Stimulated activated naive CD8-positive, alpha-beta T cell treated with anti-CD3 and anti-CD28 coated beads, Interleukin-15, amount 100 ng/mL, for 72 hours (primary cell): ENCODE measurements around the gene RHOT1.
"Not testable (repeated sequence)": the region's sequence is repeated elsewhere in the genome, so short reads cannot be mapped to it uniquely, and the experiment has no call there.

ENCODE experiments used
- ATAC-seq: fragments of 150-1000 bp; cut with Tn5 transposase; 2 replicates; pipeline ENCODE4 v1.10.0; 2021; ENCODE audit warnings: mild to moderate bottlenecking, moderate library complexity
- DNase-seq, 2 donors: peaks; one replicate each; pipeline ENCODE4 v3.0.0; 2021 to 2022
- H3K27ac Mint-ChIP-seq, 2 donors: one replicate each; pipeline ENCODE4 v1.8.0; 2022; ENCODE audit warnings: mild to moderate bottlenecking in 2 of 2, mixed read lengths in 2 of 2, moderate library complexity in 2 of 2
- H3K27me3 Mint-ChIP-seq: one replicate; pipeline ENCODE4 v1.8.0; 2022; ENCODE audit warnings: mixed read lengths
- H3K4me1 Mint-ChIP-seq: one replicate; pipeline ENCODE4 v1.8.0; 2022; ENCODE audit warnings: mild to moderate bottlenecking, mixed read lengths
- H3K4me3 Mint-ChIP-seq, 2 donors: one replicate each; pipeline ENCODE4 v1.8.0; 2022; ENCODE audit warnings: mild to moderate bottlenecking in 2 of 2, mixed read lengths in 2 of 2, moderate library complexity in 1 of 2
- H3K9me3 Mint-ChIP-seq, 2 donors: one replicate each; pipeline ENCODE4 v1.8.0; 2022; ENCODE audit warnings: mixed read lengths in 2 of 2

Gene RHOT1

GRCh38 chr17:32142038-32142856 lies at the start of gene RHOT1:
RHOT1 (plus strand) TSS chr17:32142502; CDS start chr17:32142693, 191 bp downstream.
- Mint-ChIP-seq H3K4me3 (peak within 1 kb of the TSS; percentile 93 to 98), H3K9me3 (no peaks in the 10 kb centered on the region), H3K27me3 (no peaks in the 10 kb centered on the region), H3K27ac (peak within 1 kb of the TSS; percentile 95 to 97), H3K4me1 (peaks cover 39% of the 10 kb centered on the region)
- ATAC-seq (peak; percentile 87), DNase-seq (peak; percentile 80 to 81)

- ATAC-seq = no peak
- DNase-seq = no peak
- Mint-ChIP-seq H3K27ac (no peak overlapping the region), H3K4me1 (peaks cover 14% of the 10 kb centered on the region), H3K27me3 (no peaks in the 10 kb centered on the region), H3K9me3 (no peaks in the 10 kb centered on the region), H3K4me3 (no peak overlapping the region)
Observed at GRCh38 chr17:32099686-32100085, 42.6 kb upstream of the RHOT1 start.

GRCh38 chr17:32100323-32100722 lies 42.0 kb upstream of the RHOT1 start:
- not testable (repeated sequence) for H3K9me3 Mint-ChIP-seq, H3K4me3 Mint-ChIP-seq, ATAC-seq, H3K27me3 Mint-ChIP-seq, DNase-seq, H3K27ac Mint-ChIP-seq
- H3K4me1 Mint-ChIP-seq = peaks cover 18% of the 10 kb centered on the region

GRCh38 chr17:32100971-32101631 lies 41.2 kb upstream of the RHOT1 start:
- H3K27ac Mint-ChIP-seq = no peak overlapping the region
- no peak overlapping the region for H3K4me3 Mint-ChIP-seq
- H3K4me1 Mint-ChIP-seq = peaks cover 21% of the 10 kb centered on the region
- H3K9me3 Mint-ChIP-seq = no peaks in the 10 kb centered on the region
- ATAC-seq = no peak
- H3K27me3 Mint-ChIP-seq = no peaks in the 10 kb centered on the region
- DNase-seq = no peak

GRCh38 chr17:32102172-32102571 lies 40.1 kb upstream of the RHOT1 start:
- Mint-ChIP-seq H3K9me3 (no peaks in the 10 kb centered on the region), H3K27me3 (no peaks in the 10 kb centered on the region), H3K4me3 (no peak overlapping the region), H3K27ac (peak overlapping the region in 1 of 2 donors; percentile 54), H3K4me1 (peaks cover 32% of the 10 kb centered on the region)
- no peak for DNase-seq
- ATAC-seq = no peak

GRCh38 chr17:32102646-32103186 lies 39.6 kb upstream of the RHOT1 start:
- Mint-ChIP-seq H3K4me1 (peaks cover 38% of the 10 kb centered on the region), H3K27ac (no peak overlapping the region), H3K9me3 (no peaks in the 10 kb centered on the region), H3K27me3 (no peaks in the 10 kb centered on the region), H3K4me3 (no peak overlapping the region)
- no peak for ATAC-seq
- DNase-seq = no peak

- ATAC-seq (no peak), DNase-seq (no peak)
- H3K4me1 Mint-ChIP-seq = peaks cover 40% of the 10 kb centered on the region
- H3K27ac Mint-ChIP-seq = peak overlapping the region; percentile 92 to 95
- peak overlapping the region in 1 of 2 donors; percentile 16 for H3K4me3 Mint-ChIP-seq
- H3K27me3 Mint-ChIP-seq = no peaks in the 10 kb centered on the region
- H3K9me3 Mint-ChIP-seq = no peaks in the 10 kb centered on the region
Observed at GRCh38 chr17:32103476-32104113, 38.7 kb upstream of the RHOT1 start.

- Mint-ChIP-seq H3K4me3 (peak overlapping the region; percentile 16 to 26), H3K27ac (peak overlapping the region; percentile 92 to 95), H3K4me1 (peaks cover 40% of the 10 kb centered on the region), H3K9me3 (no peaks in the 10 kb centered on the region), H3K27me3 (no peaks in the 10 kb centered on the region)
- ATAC-seq = peak; percentile 46
- no peak for DNase-seq
Observed at GRCh38 chr17:32104158-32104557, 38.1 kb upstream of the RHOT1 start.

GRCh38 chr17:32106471-32106981 lies 35.8 kb upstream of the RHOT1 start:
- H3K27ac Mint-ChIP-seq = peak overlapping the region in 1 of 2 donors; percentile 66
- peak overlapping the region; percentile 29 to 67 for H3K4me3 Mint-ChIP-seq

GRCh38 chr17:32107194-32107593 lies 35.1 kb upstream of the RHOT1 start:
- H3K27me3 Mint-ChIP-seq, H3K9me3 Mint-ChIP-seq, DNase-seq, ATAC-seq: not testable (repeated sequence)
- peak overlapping the region in 1 of 2 donors; percentile 66 for H3K27ac Mint-ChIP-seq
- peaks cover 40% of the 10 kb centered on the region for H3K4me1 Mint-ChIP-seq
- peak overlapping the region in 1 of 2 donors; percentile 67 for H3K4me3 Mint-ChIP-seq

More at GRCh38 chr17:32106471-32106981, 35.8 kb upstream of the RHOT1 start:
- not testable (repeated sequence) for DNase-seq, H3K9me3 Mint-ChIP-seq, H3K27me3 Mint-ChIP-seq
- peaks cover 40% of the 10 kb centered on the region for H3K4me1 Mint-ChIP-seq
- peak; percentile 45 for ATAC-seq

- H3K4me1 Mint-ChIP-seq = peaks cover 20% of the 10 kb centered on the region
- no peak overlapping the region for H3K4me3 Mint-ChIP-seq
- no peak for DNase-seq
- H3K9me3 Mint-ChIP-seq = no peaks in the 10 kb centered on the region
- ATAC-seq = no peak
- no peak overlapping the region for H3K27ac Mint-ChIP-seq
- H3K27me3 Mint-ChIP-seq = peaks cover under 1% of the 10 kb centered on the region
Observed at GRCh38 chr17:32110596-32110995, 31.7 kb upstream of the RHOT1 start.

- Mint-ChIP-seq H3K4me1 (peaks cover 17% of the 10 kb centered on the region), H3K27ac (no peak overlapping the region), H3K27me3 (peaks cover 5% of the 10 kb centered on the region), H3K9me3 (no peaks in the 10 kb centered on the region), H3K4me3 (no peak overlapping the region)
- peak; percentile 33 to 62 for DNase-seq
- ATAC-seq = peak; percentile 90
Observed at GRCh38 chr17:32111141-32111771, 31.0 kb upstream of the RHOT1 start.

GRCh38 chr17:32112416-32112815 lies 29.9 kb upstream of the RHOT1 start:
- no peaks in the 10 kb centered on the region for H3K9me3 Mint-ChIP-seq
- H3K27me3 Mint-ChIP-seq = peaks cover 11% of the 10 kb centered on the region
- ATAC-seq = no peak

GRCh38 chr17:32114536-32114935 lies 27.8 kb upstream of the RHOT1 start:
- H3K4me3 Mint-ChIP-seq = no peak overlapping the region
- ATAC-seq (no peak), DNase-seq (no peak)
- no peak overlapping the region for H3K27ac Mint-ChIP-seq
- H3K4me1 Mint-ChIP-seq = peaks cover 12% of the 10 kb centered on the region
- peaks cover 18% of the 10 kb centered on the region for H3K27me3 Mint-ChIP-seq
- H3K9me3 Mint-ChIP-seq = no peaks in the 10 kb centered on the region

More at GRCh38 chr17:32112416-32112815, 29.9 kb upstream of the RHOT1 start:
- DNase-seq = no peak
- Mint-ChIP-seq H3K4me3 (no peak overlapping the region), H3K4me1 (peaks cover 12% of the 10 kb centered on the region), H3K27ac (no peak overlapping the region)

- not testable (repeated sequence) for H3K9me3 Mint-ChIP-seq, ATAC-seq, H3K27ac Mint-ChIP-seq, DNase-seq, H3K4me3 Mint-ChIP-seq
- Mint-ChIP-seq H3K4me1 (peaks cover 12% of the 10 kb centered on the region), H3K27me3 (peaks cover 18% of the 10 kb centered on the region)
Observed at GRCh38 chr17:32115546-32115945, 26.8 kb upstream of the RHOT1 start.
